Gastroesophageal sphincter (tissue), 4 donors: ENCODE measurements around the gene STX5. TPM values are rescaled to one million over a fixed set of nuclear protein-coding genes. Genes with fewer than 3 reads are reported as not detected.

Source experiments
- ATAC-seq: fragments of 150-250 bp; one replicate; pipeline ENCODE4 v1.9.1; 2016; ENCODE audit warnings: mild to moderate bottlenecking, moderate library complexity
- H3K27ac ChIP-seq, 4 donors: fragments of 200-600 bp; sonication (generic) in 3 of 4; 1 replicate in 3 of 4; 2 replicates in 1 of 4; pipeline ENCODE4 v1.5.1; 2016 to 2019
- H3K27me3 ChIP-seq: fragments of 200-600 bp; sonication (generic); one replicate; pipeline ENCODE4 v1.5.1; 2019
- H3K36me3 ChIP-seq, 2 donors: fragments of 200-600 bp; sonication (generic); one replicate each; pipeline ENCODE4 v1.5.1; 2019; ENCODE audit warnings: control low read depth in 1 of 2
- H3K4me1 ChIP-seq, 3 donors: fragments of 200-600 bp; sonication (generic); 1 replicate in 2 of 3; 2 replicates in 1 of 3; pipeline ENCODE4 v1.5.1; 2016 to 2019; ENCODE audit warnings: control low read depth in 2 of 3
- H3K4me3 ChIP-seq, 2 donors: fragments of 200-600 bp; sonication (generic); one replicate each; pipeline ENCODE4 v1.5.1; 2019; ENCODE audit warnings: mild to moderate bottlenecking in 1 of 2, moderate library complexity in 1 of 2
- H3K9me3 ChIP-seq, 3 donors: fragments of 200-600 bp; sonication (generic); one replicate each; pipeline ENCODE4 v1.5.1; 2017 to 2019; ENCODE audit warnings: control low read depth in 2 of 3
- EP300 ChIP-seq: sonication (generic); formaldehyde crosslinking; IDR thresholded peaks from one replicate; pipeline ENCODE4 v1.6.1; 2017; ENCODE audit warnings: antibody characterized with exemption, mild to moderate bottlenecking
- POLR2A ChIP-seq, 2 donors: fragments of 450-650 bp; IDR thresholded peaks; one replicate each; pipeline ENCODE4 v1.6.1; 2017; ENCODE audit warnings: antibody characterized with exemption in 2 of 2, mild to moderate bottlenecking in 2 of 2, moderate library complexity in 1 of 2
- POLR2AphosphoS5 ChIP-seq: sonication (generic); formaldehyde crosslinking; IDR thresholded peaks from one replicate; pipeline ENCODE4 v1.6.1; 2017; ENCODE audit warnings: antibody characterized with exemption
- WGBS, 2 donors: methylation state at CpG; one replicate each; pipeline ENCODE4 v1.1.5; 2018; ENCODE audit warnings: low coverage in 1 of 2; 5-methylcytosine and 5-hydroxymethylcytosine counted together
- total RNA-seq, 4 donors: library from RNA; depleted of rRNA; stranded (reverse); fragments of >200 nt; gene quantifications; one replicate each; pipeline ENCODE4 v1.1.0, GENCODE V29; 2016
- TF ChIP-seq, protein P1 (sequence below), 4 experiments: fragments of 200-600 bp in 2 of 4; fragments of 450-650 bp in 2 of 4; sonication (generic) in 1 of 4; IDR thresholded peaks; one replicate each; pipeline ENCODE4 v1.5.1; 2017 to 2019; ENCODE audit warnings: antibody characterized with exemption in 4 of 4, mild to moderate bottlenecking in 2 of 4, moderate library complexity in 2 of 4

STX5 gene, protein sequence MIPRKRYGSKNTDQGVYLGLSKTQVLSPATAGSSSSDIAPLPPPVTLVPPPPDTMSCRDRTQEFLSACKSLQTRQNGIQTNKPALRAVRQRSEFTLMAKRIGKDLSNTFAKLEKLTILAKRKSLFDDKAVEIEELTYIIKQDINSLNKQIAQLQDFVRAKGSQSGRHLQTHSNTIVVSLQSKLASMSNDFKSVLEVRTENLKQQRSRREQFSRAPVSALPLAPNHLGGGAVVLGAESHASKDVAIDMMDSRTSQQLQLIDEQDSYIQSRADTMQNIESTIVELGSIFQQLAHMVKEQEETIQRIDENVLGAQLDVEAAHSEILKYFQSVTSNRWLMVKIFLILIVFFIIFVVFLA
- 10 to 100 TPM; 23.3 to 31.6 (median 27.8) TPM for total RNA-seq

DNA sequence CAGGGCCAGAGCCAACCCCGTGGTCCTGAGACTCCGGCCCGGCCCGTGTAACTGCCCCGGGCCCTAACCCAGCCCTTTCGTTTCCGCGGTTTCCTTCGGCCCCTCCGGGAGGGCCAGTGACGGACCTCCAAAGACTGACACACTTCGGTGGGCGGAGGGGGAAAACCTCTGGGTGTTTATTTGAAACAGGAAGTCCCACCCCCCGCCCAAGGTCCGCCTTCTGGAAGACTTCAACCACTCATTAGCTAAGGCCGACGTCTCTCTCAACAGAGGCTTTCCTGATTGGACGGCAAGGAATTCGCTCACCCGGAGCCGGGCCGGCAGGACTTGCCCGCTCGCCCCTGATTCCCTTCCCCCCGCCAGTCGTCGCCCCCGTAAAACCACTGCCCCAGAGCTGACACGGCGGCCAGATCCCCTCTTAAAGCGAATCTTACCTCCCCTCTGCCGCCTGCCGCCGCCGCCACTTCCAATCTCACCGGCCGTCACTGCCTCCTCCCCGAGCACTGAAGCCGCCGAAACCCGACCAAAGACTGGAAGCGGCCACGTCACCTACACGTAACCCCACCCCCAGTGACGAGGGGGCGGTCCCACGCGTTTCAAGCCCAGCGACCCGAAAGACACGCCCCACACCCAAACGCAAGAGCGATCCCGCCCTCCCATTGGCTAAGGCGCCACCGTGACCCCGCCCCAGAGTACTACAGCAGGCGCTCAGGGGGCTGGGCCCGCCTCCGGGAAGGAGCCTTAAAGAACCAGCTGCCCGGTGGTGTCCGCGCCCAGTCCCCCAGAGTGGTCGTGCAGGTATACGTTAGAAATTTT, at the start of gene STX5:
STX5 (minus strand) TSS at position 532 of the 816 bp plus-strand sequence. CDS start 808 bp downstream, outside the sequence.
- H3K36me3 ChIP-seq: peaks cover 0 to 60% of the 10 kb centered on the region in 2 donors
- H3K9me3 ChIP-seq: no peaks in the 10 kb centered on the region
- H3K4me1 ChIP-seq: peaks cover 0 to 78% (median 32%) of the 10 kb centered on the region in 3 donors
- no peaks in the 10 kb centered on the region for H3K27me3 ChIP-seq
- peak within 1 kb of the TSS; percentile 74 to 100 (median 97) for H3K27ac ChIP-seq
- WGBS, 2 donors: 0% methylated on average over 23 of the region's 65 CpGs; no CpG with 5 or more reads in 1 of the 2 donors
- TF ChIP-seq EP300: no peak
- peak; percentile 89 for TF ChIP-seq POLR2AphosphoS5
- peak; percentile 73 to 87 for TF ChIP-seq POLR2A (IDR thresholded peaks at IDR 0.05)
- TF ChIP-seq, protein P1, sequence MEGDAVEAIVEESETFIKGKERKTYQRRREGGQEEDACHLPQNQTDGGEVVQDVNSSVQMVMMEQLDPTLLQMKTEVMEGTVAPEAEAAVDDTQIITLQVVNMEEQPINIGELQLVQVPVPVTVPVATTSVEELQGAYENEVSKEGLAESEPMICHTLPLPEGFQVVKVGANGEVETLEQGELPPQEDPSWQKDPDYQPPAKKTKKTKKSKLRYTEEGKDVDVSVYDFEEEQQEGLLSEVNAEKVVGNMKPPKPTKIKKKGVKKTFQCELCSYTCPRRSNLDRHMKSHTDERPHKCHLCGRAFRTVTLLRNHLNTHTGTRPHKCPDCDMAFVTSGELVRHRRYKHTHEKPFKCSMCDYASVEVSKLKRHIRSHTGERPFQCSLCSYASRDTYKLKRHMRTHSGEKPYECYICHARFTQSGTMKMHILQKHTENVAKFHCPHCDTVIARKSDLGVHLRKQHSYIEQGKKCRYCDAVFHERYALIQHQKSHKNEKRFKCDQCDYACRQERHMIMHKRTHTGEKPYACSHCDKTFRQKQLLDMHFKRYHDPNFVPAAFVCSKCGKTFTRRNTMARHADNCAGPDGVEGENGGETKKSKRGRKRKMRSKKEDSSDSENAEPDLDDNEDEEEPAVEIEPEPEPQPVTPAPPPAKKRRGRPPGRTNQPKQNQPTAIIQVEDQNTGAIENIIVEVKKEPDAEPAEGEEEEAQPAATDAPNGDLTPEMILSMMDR (IDR thresholded peaks at IDR 0.05): no peak
- peak within 1 kb of the TSS; percentile 66 to 93 for H3K4me3 ChIP-seq
- ATAC-seq: peak; percentile 96

DNA sequence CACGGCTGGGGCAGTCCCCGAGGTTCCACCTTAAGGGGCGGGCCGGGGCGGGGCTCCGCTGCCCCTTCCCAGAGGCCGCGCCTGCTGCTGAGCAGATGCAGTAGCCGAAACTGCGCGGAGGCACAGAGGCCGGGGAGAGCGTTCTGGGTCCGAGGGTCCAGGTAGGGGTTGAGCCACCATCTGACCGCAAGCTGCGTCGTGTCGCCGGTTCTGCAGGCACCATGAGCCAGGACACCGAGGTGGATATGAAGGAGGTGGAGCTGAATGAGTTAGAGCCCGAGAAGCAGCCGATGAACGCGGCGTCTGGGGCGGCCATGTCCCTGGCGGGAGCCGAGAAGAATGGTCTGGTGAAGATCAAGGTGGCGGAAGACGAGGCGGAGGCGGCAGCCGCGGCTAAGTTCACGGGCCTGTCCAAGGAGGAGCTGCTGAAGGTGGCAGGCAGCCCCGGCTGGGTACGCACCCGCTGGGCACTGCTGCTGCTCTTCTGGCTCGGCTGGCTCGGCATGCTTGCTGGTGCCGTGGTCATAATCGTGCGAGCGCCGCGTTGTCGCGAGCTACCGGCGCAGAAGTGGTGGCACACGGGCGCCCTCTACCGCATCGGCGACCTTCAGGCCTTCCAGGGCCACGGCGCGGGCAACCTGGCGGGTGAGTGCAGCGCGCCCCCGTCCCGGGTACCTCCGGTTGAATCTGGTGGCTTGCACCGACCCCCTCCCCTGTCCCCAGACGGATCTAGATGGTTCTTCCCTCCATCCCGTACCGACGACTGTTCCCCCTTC, 49.1 kb upstream of the STX5 start, which contains the start of gene SLC3A2:
SLC3A2 (plus strand) TSS at position 94 of the 776 bp plus-strand sequence; CDS start at position 222, 128 bp downstream.
- ATAC-seq: peak; percentile 91
- peaks cover 0 to 64% (median 32%) of the 10 kb centered on the region in 3 donors for H3K4me1 ChIP-seq
- 0% methylated on average over 12 to 20 of the region's 69 CpGs for WGBS, 2 donors

DNA sequence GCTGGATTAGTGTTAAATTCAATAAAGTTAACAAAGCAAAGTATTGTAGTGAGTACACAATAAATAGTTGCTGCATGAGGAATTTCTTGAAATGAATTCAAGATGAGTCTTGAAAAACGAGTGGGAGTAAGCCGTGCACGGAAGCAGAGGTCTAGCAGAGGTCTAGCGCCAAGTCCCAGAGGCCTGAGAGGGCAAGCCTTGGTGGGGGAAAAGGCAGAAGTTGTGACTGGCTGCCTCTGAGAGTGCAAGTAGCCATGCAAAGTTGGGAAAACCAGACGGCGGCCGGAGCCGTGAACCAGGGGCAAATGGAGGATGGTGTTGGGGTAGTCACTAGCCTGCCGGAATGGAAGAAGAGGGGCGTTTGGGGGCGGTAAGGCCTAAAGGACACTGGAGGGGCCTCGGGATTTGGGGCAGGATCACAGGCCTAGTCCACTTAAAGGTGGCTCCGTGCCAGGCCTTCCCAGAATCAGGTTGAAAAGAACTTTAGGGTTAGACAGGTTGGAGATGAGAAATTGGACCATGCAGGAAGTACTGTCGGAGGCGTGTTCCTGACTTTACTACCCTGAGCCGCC, 48.5 kb upstream of the STX5 start:
- peak overlapping the region; percentile 95 to 99 (median 97) for H3K27ac ChIP-seq
- 0% methylated on average over 12 to 16 of the region's 16 CpGs for WGBS, 2 donors
- peak; percentile 6 for ATAC-seq
- peak overlapping the region; percentile 85 to 93 for H3K4me3 ChIP-seq
- H3K9me3 ChIP-seq: no peaks in the 10 kb centered on the region
- TF ChIP-seq EP300 (no peak), POLR2AphosphoS5 (peak; percentile 41)
- no peaks in the 10 kb centered on the region for H3K27me3 ChIP-seq
- H3K36me3 ChIP-seq: peaks cover 0 to 31% of the 10 kb centered on the region in 2 donors
- H3K4me1 ChIP-seq: peaks cover 0 to 57% (median 32%) of the 10 kb centered on the region in 3 donors

More for the DNA sequence above, 49.1 kb upstream of the STX5 start, which contains the start of gene SLC3A2:
- H3K36me3 ChIP-seq: peaks cover 0 to 38% of the 10 kb centered on the region in 2 donors
- peak within 1 kb of the TSS; percentile 85 to 93 for H3K4me3 ChIP-seq
- TF ChIP-seq, protein P1 (IDR thresholded peaks at IDR 0.05): peak in 3 of 4 experiments; percentile 69 to 94 (median 76)
- TF ChIP-seq POLR2AphosphoS5 (peak; percentile 99), EP300 (no peak), POLR2A (IDR thresholded peaks at IDR 0.05) (peak; percentile 97 to 98)
- no peaks in the 10 kb centered on the region for H3K9me3 ChIP-seq
- H3K27me3 ChIP-seq: no peaks in the 10 kb centered on the region
- H3K27ac ChIP-seq: peak within 1 kb of the TSS; percentile 95 to 99 (median 97)

DNA sequence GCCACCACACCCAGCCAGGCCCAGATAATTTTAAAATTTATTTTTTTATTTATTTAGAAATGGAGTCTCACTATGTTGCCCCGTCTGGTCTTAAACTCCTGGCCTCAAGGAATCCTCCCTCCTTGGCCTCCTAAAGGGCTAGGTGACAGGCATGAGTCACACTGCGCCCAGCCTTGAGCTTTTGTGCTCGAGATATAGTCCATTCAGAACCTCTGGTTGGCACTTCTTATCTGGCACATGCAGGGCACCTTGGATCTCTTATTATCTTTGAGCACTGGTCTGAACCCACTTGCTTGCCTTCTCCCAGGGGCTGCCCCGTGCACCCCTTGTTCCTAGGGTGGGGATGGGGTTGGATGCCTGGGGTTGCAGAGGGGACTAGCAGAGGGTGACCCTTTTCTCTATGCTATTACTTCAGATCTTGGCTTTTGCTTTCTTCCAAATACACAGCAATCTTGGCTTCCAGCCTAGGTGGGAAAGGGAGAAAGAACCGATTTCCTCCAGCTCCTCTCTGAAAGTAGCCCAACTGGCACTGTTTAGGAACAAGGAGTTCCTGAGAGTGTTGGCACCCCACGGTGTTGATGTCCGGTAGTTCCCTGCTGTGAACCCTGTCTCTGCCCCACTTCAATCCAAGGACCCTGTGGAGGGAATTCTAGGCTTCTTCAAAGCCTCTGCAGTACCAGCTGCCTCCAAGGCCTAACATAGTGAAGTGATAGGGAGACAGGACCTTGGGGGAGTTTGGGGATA, 47.6 kb upstream of the STX5 start:
- Histone ChIP-seq H3K4me1 (peaks cover 0 to 48% (median 31%) of the 10 kb centered on the region in 3 donors), H3K9me3 (no peaks in the 10 kb centered on the region), H3K4me3 (peak overlapping the region in 1 of 2 donors; percentile 93), H3K36me3 (peaks cover 0 to 22% of the 10 kb centered on the region in 2 donors), H3K27ac (peak overlapping the region; percentile 95 to 99 (median 97)), H3K27me3 (no peaks in the 10 kb centered on the region)
- no peak for ATAC-seq
- WGBS, 2 donors: 41 to 54% methylated on average over 4 to 6 of the region's 7 CpGs
- TF ChIP-seq, protein P1 (IDR thresholded peaks at IDR 0.05): no peak
- TF ChIP-seq EP300: no peak
- TF ChIP-seq POLR2A (IDR thresholded peaks at IDR 0.05): no peak
- TF ChIP-seq POLR2AphosphoS5: peak; percentile 91
